ENCODE results near the gene SORCS2. TPM values are rescaled to one million over a fixed set of nuclear protein-coding genes. Genes with fewer than 3 reads are reported as not detected.
A peak's percentile ranks its signal among the peaks of the same experiment; 100 is the strongest.

The SORCS2 gene
- total and polyA plus RNA-seq, 2 of the 4 experiments (the other 2 are of a cell fraction), result 0.36 to 0.62 TPM

DNA sequence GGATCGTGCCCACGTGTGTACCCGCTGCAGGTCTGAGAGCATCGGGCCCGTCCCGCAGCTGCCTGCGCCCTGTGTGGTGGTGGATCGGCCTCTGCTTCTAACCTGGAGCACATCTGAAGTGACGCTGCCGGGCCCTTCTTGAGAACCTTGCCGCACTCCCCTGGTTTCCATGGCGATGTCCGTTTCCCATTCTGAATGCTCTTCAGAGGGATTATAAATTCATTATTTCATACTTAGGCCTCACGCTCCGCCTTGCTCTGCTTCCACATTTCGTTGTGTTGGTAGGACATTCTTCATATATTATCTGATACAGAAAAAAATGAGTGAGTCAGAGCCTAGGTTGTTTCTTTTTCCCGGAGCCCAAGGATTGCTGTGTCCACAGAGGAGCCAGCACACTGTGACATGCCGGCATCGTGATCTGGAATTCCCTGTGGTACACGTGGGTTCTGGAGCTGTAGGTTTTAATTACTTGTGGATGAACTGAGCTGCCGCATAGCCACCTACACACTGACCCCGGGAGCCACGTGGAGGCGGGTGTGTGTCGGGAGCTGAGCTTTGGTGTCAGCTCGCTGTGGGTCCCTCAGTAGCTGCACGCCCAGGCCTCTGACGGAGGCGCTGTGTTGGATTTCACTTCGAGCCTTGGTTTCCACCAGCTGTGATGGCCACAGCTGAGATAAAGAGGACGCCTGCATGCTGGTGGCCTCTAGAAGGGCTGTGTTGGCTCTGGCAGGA, 179.0 kb downstream of the SORCS2 start:
- no peak overlapping the region for H3K4ac ChIP-seq (ENCODE audit: low read depth, low read length)
- no peak overlapping the region for H4K5ac ChIP-seq (ENCODE audit: low read depth, low read length)
- dilution Hi-C loops (cut with HindIII; ENCODE audit: low sequenced_read_pairs, unreplicated experiment), result no loop called here
- peak; percentile 33 for DNase-seq
- no TSS peak for BruUV-seq (replicated peaks)
- H2BK20ac ChIP-seq (ENCODE audit: low read depth, low read length), result no peak overlapping the region
- ATAC-seq (ENCODE audit: low read depth), result peak; percentile 72
- no peaks in the 10 kb centered on the region for H3K9me1 ChIP-seq (ENCODE audit: insufficient read depth, low read length)
- no peak overlapping the region for H2AK5ac ChIP-seq (ENCODE audit: low read depth, low read length)
- no peak overlapping the region for H2BK5ac ChIP-seq (ENCODE audit: low read depth, low read length, poor library complexity, severe bottlenecking)
- ChIA-PET CTCF (no interaction called here), POLR2A (ENCODE audit: unreplicated experiment) (interaction anchor here (0.5 kb wide), 1 partner anchor 48 kb away, joined by 3 read pairs; no protein-coding TSS in a partner anchor)
- no peak overlapping the region for H2AFZ ChIP-seq (replicated peaks; ENCODE audit: low read length, poor library complexity)
- H3K18ac ChIP-seq (ENCODE audit: low read depth, low read length), result no peak overlapping the region
- H2BK120ac ChIP-seq (ENCODE audit: low read depth, low read length), result no peak overlapping the region
- H3K36me3 ChIP-seq (ENCODE audit: control insufficient read depth, insufficient read depth, low read length), result no peaks in the 10 kb centered on the region
- TF ChIP-seq FOS (IDR thresholded peaks at IDR 0.05; ENCODE audit: low read depth, low read length) (no peak), MXI1 (IDR thresholded peaks at IDR 0.05; ENCODE audit: borderline replicate concordance, low read depth, low read length) (peak; percentile 29; the same call in 1 of the 2 replicates)
- no peak overlapping the region for H4K8ac ChIP-seq (ENCODE audit: low read depth in 2 of 2, low read length in 2 of 2)
- intact Hi-C loops (cut with micrococcal nuclease), result no loop called here
- H3K4me3 ChIP-seq (ENCODE audit: insufficient read depth, low read depth, low read length), result no peak overlapping the region
- no peaks in the 10 kb centered on the region for H3K9me3 ChIP-seq (ENCODE audit: control insufficient read depth, insufficient read depth, low read length)
- no peak overlapping the region for H2BK15ac ChIP-seq (ENCODE audit: low read depth, low read length)
- H3K4me1 ChIP-seq (ENCODE audit: control insufficient read depth, insufficient read depth, low read length), result no peaks in the 10 kb centered on the region
- no peak overlapping the region for H3K27ac ChIP-seq (ENCODE audit: insufficient read depth, low read length)
- no peaks in the 10 kb centered on the region for H3K79me1 ChIP-seq (ENCODE audit: low read depth in 1 of 2, low read length in 2 of 2)
- no peak overlapping the region for H3K4me2 ChIP-seq (ENCODE audit: low read depth, low read length)
- H3K27me3 ChIP-seq (ENCODE audit: control insufficient read depth, insufficient read depth, low read length), result peaks cover 47% of the 10 kb centered on the region
- no peak overlapping the region for H4K91ac ChIP-seq (ENCODE audit: insufficient read depth, low read depth, low read length)
- H3K14ac ChIP-seq (replicated peaks; ENCODE audit: low read depth, low read length), result no peak overlapping the region
- H3K9ac ChIP-seq (ENCODE audit: low read depth, low read length), result no peak overlapping the region
- H2AK9ac ChIP-seq (replicated peaks; ENCODE audit: low read depth, low read length, poor library complexity), result no peak overlapping the region
- 77% methylated on average over 17 of the region's 31 CpGs; no CpG with 5 or more reads in 1 of the 2 experiments for WGBS, 2 experiments (ENCODE audit: extremely low coverage in 2 of 2, insufficient read length in 1 of 2)
- H3K56ac ChIP-seq (ENCODE audit: extremely low read depth, insufficient read depth, low read length), result no peak overlapping the region
- H3K23ac ChIP-seq (ENCODE audit: low read depth, low read length), result no peak overlapping the region
- H4K20me1 ChIP-seq (ENCODE audit: insufficient read depth, low read length), result no peaks in the 10 kb centered on the region; the same call in 1 of the 2 replicates
- in situ Hi-C loops (cut with MboI; ENCODE audit: low sequenced_read_pairs), result no loop called here
